Caki2 (cell line): ENCODE results near the gene S100P. TPM values are rescaled to one million over a fixed set of nuclear protein-coding genes. Genes with fewer than 3 reads are reported as not detected.

ENCODE experiments used
- DNase-seq: peaks from one replicate; pipeline ENCODE4 v3.0.0-alpha.2; 2015; ENCODE audit warnings: low read depth
- in situ Hi-C: cut with HindIII; loops from 2 replicates; pipeline ENCODE4 v1.10.0; 2016; ENCODE audit warnings: low sequenced_read_pairs, low pct_unique_long_range_greater_than_20kb, mixed read lengths
- total RNA-seq: library from RNA; depleted of rRNA; stranded (reverse); fragments of >200 nt; shearing (Covaris generic); gene quantifications from 2 replicates; pipeline ENCODE4 v1.2.3, GENCODE V29; 2014; ENCODE audit warnings: low replicate concordance

The S100P gene
- total RNA-seq, 1 experiment from 2014 or later = not detected

GRCh38 chr4:6692379-6692778 is 1.3 kb upstream of the S100P start:
- in situ Hi-C loops = no loop called here
- no peak for DNase-seq

- DNase-seq = no peak
- in situ Hi-C loops = no loop called here
These were observed 872 bp upstream of the S100P start for GRCh38 chr4:6692806-6693205.

- in situ Hi-C loops = no loop called here
- DNase-seq = no peak
These were observed 661 bp downstream of the S100P start for GRCh38 chr4:6694177-6694901.

- in situ Hi-C loops = no loop called here
- DNase-seq = no peak
These were observed 2.3 kb downstream of the S100P start for GRCh38 chr4:6695660-6696610.

GRCh38 chr4:6696611-6697010 is 2.9 kb downstream of the S100P start:
- in situ Hi-C loops = no loop called here

GRCh38 chr4:6697131-6697530 is 3.5 kb downstream of the S100P start:
- no peak for DNase-seq
- in situ Hi-C loops = no loop called here

More at GRCh38 chr4:6696611-6697010, 2.9 kb downstream of the S100P start:
- DNase-seq = no peak

GRCh38 chr4:6699388-6699787 is 5.7 kb downstream of the S100P start:
- in situ Hi-C loops = no loop called here
- DNase-seq = no peak

- DNase-seq = no peak
These were observed 6.2 kb downstream of the S100P start for GRCh38 chr4:6699903-6700302.

GRCh38 chr4:6701371-6701770 is 7.7 kb downstream of the S100P start:
- in situ Hi-C loops = no loop called here
- no peak for DNase-seq

More at GRCh38 chr4:6699903-6700302, 6.2 kb downstream of the S100P start:
- in situ Hi-C loops = no loop called here

GRCh38 chr4:6702761-6703160 is 9.1 kb downstream of the S100P start:
- no peak for DNase-seq
- in situ Hi-C loops = no loop called here

- no peak for DNase-seq
- in situ Hi-C loops = no loop called here
These were observed 10.1 kb downstream of the S100P start for GRCh38 chr4:6703786-6704185.

GRCh38 chr4:6705646-6706045 is 12.0 kb downstream of the S100P start:
- in situ Hi-C loops = no loop called here
- DNase-seq = no peak

GRCh38 chr4:6706173-6706572 is 12.5 kb downstream of the S100P start:
- in situ Hi-C loops = no loop called here
- no peak for DNase-seq

GRCh38 chr4:6709230-6710114 is 15.8 kb downstream of the S100P start, which contains the start of gene MRFAP1L1:
Gene MRFAP1L1 (minus strand): TSS chr4:6709865. CDS start chr4:6709629, 236 bp downstream.
- peak; percentile 92 for DNase-seq
- in situ Hi-C loops = no loop called here

- DNase-seq = no peak
- in situ Hi-C loops = no loop called here
These were observed 16.6 kb downstream of the S100P start for GRCh38 chr4:6710282-6710681.

GRCh38 chr4:6710996-6711395 is 17.3 kb downstream of the S100P start:
- in situ Hi-C loops = no loop called here
- no peak for DNase-seq

- in situ Hi-C loops = no loop called here
- DNase-seq = no peak
These were observed 21.3 kb downstream of the S100P start for GRCh38 chr4:6714954-6715353.

- no peak for DNase-seq
- in situ Hi-C loops = no loop called here
These were observed 22.0 kb downstream of the S100P start for GRCh38 chr4:6715704-6716017.
